CD14-positive monocyte (primary cell): ENCODE data around the gene CMSS1. TPM values are rescaled to one million over a fixed set of nuclear protein-coding genes. Genes with fewer than 3 reads are reported as not detected.

Source experiments
- DNase-seq, 3 donors: peaks; one replicate each; pipeline ENCODE4 v3.0.0-alpha.2; 2011 to 2022
- H2AFZ ChIP-seq: 2 replicates; pipeline ENCODE4 v1.6.0; 2012; ENCODE audit warnings: mild to moderate bottlenecking, low read depth, low read length, inconsistent platforms; ENCODE audit not compliant: insufficient read depth, poor library complexity, severe bottlenecking
- H3K27ac ChIP-seq, 2 donors: 1 replicate in 1 of 2; 2 replicates in 1 of 2; pipeline ENCODE4 v1.5.1; 2012 to 2013; ENCODE audit warnings: low read length in 2 of 2, control low read depth in 1 of 2, inconsistent platforms in 1 of 2, low read depth in 1 of 2, mild to moderate bottlenecking in 1 of 2
- H3K27me3 ChIP-seq, 2 donors: one replicate each; pipeline versions ENCODE4 v1.6.0 to v1.6.1; 2011 to 2013; ENCODE audit warnings: low read length in 2 of 2; ENCODE audit not compliant: control insufficient read depth in 2 of 2, insufficient read depth in 2 of 2
- H3K36me3 ChIP-seq, 2 donors: replicated peaks in 1 of 2; 1 replicate in 1 of 2; 2 replicates in 1 of 2; pipeline versions ENCODE4 v1.5.1 to v1.6.1; 2012 to 2013; ENCODE audit warnings: low read length in 2 of 2, control low read depth in 1 of 2, inconsistent platforms in 1 of 2, mild to moderate bottlenecking in 1 of 2; ENCODE audit not compliant: insufficient read depth in 2 of 2, control insufficient read depth in 1 of 2
- H3K4me1 ChIP-seq, 2 donors: 1 replicate in 1 of 2; 2 replicates in 1 of 2; pipeline versions ENCODE4 v1.5.1 to v1.6.1; 2012 to 2013; ENCODE audit warnings: low read length in 2 of 2, control low read depth in 1 of 2, inconsistent platforms in 1 of 2, mild to moderate bottlenecking in 1 of 2, moderate library complexity in 1 of 2; ENCODE audit not compliant: insufficient read depth in 2 of 2, control insufficient read depth in 1 of 2
- H3K4me2 ChIP-seq: replicated peaks from 2 replicates; pipeline ENCODE3; 2012; ENCODE audit warnings: low read length, moderate library complexity, mild to moderate bottlenecking; ENCODE audit not compliant: poor library complexity, severe bottlenecking; ENCODE audit errors: extremely low read depth
- H3K4me3 ChIP-seq, 3 experiments: fragments of 200-600 bp in 1 of 3; sonication (generic) in 1 of 3; replicated peaks in 1 of 3; 1 replicate in 2 of 3; 2 replicates in 1 of 3; pipeline ENCODE4 v1.5.1; 2011 to 2013; ENCODE audit warnings: low read length in 3 of 3, mild to moderate bottlenecking in 3 of 3, control low read depth in 2 of 3, low read depth in 2 of 3, inconsistent platforms in 1 of 3, moderate library complexity in 1 of 3
- H3K79me2 ChIP-seq: 2 replicates; pipeline ENCODE4 v1.6.0; 2012; ENCODE audit warnings: mild to moderate bottlenecking, control low read depth, inconsistent platforms, low read length, moderate library complexity; ENCODE audit not compliant: insufficient read depth
- H3K9ac ChIP-seq: 2 replicates; pipeline ENCODE4 v1.6.0; 2017; ENCODE audit warnings: low read length, mild to moderate bottlenecking; ENCODE audit not compliant: insufficient read depth, poor library complexity, severe bottlenecking
- H3K9me3 ChIP-seq, 2 donors: replicated peaks in 1 of 2; 1 replicate in 1 of 2; 2 replicates in 1 of 2; pipeline versions ENCODE4 v1.5.1 to v1.6.1; 2012 to 2013; ENCODE audit warnings: low read length in 2 of 2, control low read depth in 1 of 2; ENCODE audit not compliant: control insufficient read depth in 1 of 2, insufficient read depth in 1 of 2
- H4K20me1 ChIP-seq: 2 replicates; pipeline ENCODE4 v1.6.0; 2012; ENCODE audit warnings: mild to moderate bottlenecking, low read length, control low read depth, moderate library complexity; ENCODE audit not compliant: insufficient read depth
- H3K27ac Mint-ChIP-seq, 7 donors: one replicate each; pipeline ENCODE4 v1.8.0; 2020; ENCODE audit warnings: mild to moderate bottlenecking in 7 of 7, mixed read lengths in 7 of 7, moderate library complexity in 6 of 7, inconsistent platforms in 2 of 7
- H3K27me3 Mint-ChIP-seq, 3 donors: one replicate each; pipeline ENCODE4 v1.8.0; 2021 to 2022; ENCODE audit warnings: low read depth in 3 of 3, mild to moderate bottlenecking in 3 of 3, mixed read lengths in 3 of 3, moderate library complexity in 3 of 3, inconsistent platforms in 1 of 3
- H3K36me3 Mint-ChIP-seq, 2 donors: one replicate each; pipeline ENCODE4 v1.8.0; 2020; ENCODE audit warnings: mixed read lengths in 2 of 2, inconsistent platforms in 1 of 2, mild to moderate bottlenecking in 1 of 2
- H3K4me1 Mint-ChIP-seq: one replicate; pipeline ENCODE4 v1.8.0; 2020; ENCODE audit warnings: mild to moderate bottlenecking, mixed read lengths
- H3K4me3 Mint-ChIP-seq, 2 donors: one replicate each; pipeline ENCODE4 v1.8.0; 2020; ENCODE audit warnings: mild to moderate bottlenecking in 2 of 2, mixed read lengths in 2 of 2, moderate library complexity in 1 of 2
- H3K9me3 Mint-ChIP-seq, 7 donors: one replicate each; pipeline ENCODE4 v1.8.0; 2020 to 2022; ENCODE audit warnings: mixed read lengths in 7 of 7, mild to moderate bottlenecking in 6 of 7, moderate library complexity in 6 of 7, inconsistent platforms in 2 of 7
- WGBS: methylation state at CpG from one replicate; pipeline ENCODE4 v1.1.5; 2013; ENCODE audit warnings: missing lambda C conversion rate; ENCODE audit not compliant: insufficient coverage; 5-methylcytosine and 5-hydroxymethylcytosine counted together
- intact Hi-C, 2 donors: fragments of 100-400 bp; cut with micrococcal nuclease; formaldehyde crosslinking; loops; one replicate each; pipeline versions ENCODE4 v1.15.0 to v1.15.1; 2023
- polyA plus RNA-seq, 3 donors: library from polyadenylated mRNA; depleted of rRNA in 1 of 3; unstranded in 2 of 3; stranded (reverse) in 1 of 3; fragments of 300-500 nt in 2 of 3; fragments of >200 nt in 1 of 3; fragmentation: Illumina TruSeq in 2 of 3; gene quantifications; 1 replicate in 2 of 3; 2 replicates in 1 of 3; pipeline ENCODE4 v1.2.3, GENCODE V29; 2012 to 2021
- TF ChIP-seq, protein P1 (sequence below): fragments of 200-600 bp; IDR thresholded peaks from one replicate; pipeline ENCODE4 v1.8.0; 2022; ENCODE audit warnings: antibody characterized with exemption, mild to moderate bottlenecking

The CMSS1 gene
- polyA plus RNA-seq, 3 donors: 1.1 to 3.6 (median 2.2) TPM

DNA sequence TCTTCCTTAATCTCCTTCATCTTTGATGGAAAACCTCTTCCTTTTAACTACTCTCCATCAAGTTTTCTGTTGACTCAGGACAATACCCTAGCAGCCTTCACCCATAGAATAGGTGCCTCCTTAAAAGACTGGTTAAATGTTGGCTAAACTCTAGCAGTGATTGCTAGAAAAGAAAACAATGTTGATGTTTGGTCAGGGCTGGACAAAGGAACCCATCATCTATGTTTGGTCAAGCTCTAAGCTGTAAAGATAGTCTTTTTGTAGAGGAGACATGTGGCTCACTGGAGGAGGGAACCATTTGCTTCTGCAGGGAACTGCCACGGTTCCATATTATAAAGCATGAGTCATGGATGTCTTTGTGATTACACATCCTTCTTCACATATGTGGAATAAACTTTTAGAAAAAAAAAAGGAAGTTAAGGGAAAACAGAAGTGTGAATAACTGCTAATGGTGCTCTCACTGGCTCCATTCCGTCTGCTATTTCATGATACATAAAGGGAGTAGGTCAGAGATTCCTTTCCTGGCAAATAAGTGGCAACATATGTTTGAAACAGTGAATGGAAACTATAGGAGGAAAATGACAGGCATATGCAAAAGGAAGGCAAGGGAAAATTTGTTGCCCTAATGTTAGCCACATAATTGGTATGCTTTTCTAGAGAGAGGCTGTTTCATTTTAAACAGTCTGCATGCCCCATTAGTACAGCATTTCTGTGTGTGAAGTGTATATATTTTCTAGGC is 78.2 kb downstream of the CMSS1 start:
- peaks cover 30% of the 10 kb centered on the region for H3K4me1 Mint-ChIP-seq
- peak overlapping the region; percentile 71 for H3K4me2 ChIP-seq
- no peaks in the 10 kb centered on the region for H3K27me3 ChIP-seq
- peak overlapping the region; percentile 62 for H3K9ac ChIP-seq
- peaks cover 0 to 4% (median 0%) of the 10 kb centered on the region in 7 donors for H3K9me3 Mint-ChIP-seq
- peak overlapping the region; percentile 30 to 60 (median 56) for H3K4me3 ChIP-seq
- H3K36me3 Mint-ChIP-seq: no peaks in the 10 kb centered on the region
- peak overlapping the region; percentile 10 for H2AFZ ChIP-seq
- intact Hi-C loops: loop anchor here in 1 of 2 donors (10.0 kb wide), 1 partner anchor 149 kb away; no protein-coding TSS in a partner anchor
- WGBS: 0% methylated on average over 1 of the region's 2 CpGs
- DNase-seq: peak; percentile 85 to 95 (median 93)
- TF ChIP-seq, protein P1, sequence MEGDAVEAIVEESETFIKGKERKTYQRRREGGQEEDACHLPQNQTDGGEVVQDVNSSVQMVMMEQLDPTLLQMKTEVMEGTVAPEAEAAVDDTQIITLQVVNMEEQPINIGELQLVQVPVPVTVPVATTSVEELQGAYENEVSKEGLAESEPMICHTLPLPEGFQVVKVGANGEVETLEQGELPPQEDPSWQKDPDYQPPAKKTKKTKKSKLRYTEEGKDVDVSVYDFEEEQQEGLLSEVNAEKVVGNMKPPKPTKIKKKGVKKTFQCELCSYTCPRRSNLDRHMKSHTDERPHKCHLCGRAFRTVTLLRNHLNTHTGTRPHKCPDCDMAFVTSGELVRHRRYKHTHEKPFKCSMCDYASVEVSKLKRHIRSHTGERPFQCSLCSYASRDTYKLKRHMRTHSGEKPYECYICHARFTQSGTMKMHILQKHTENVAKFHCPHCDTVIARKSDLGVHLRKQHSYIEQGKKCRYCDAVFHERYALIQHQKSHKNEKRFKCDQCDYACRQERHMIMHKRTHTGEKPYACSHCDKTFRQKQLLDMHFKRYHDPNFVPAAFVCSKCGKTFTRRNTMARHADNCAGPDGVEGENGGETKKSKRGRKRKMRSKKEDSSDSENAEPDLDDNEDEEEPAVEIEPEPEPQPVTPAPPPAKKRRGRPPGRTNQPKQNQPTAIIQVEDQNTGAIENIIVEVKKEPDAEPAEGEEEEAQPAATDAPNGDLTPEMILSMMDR: no peak
- no peaks in the 10 kb centered on the region for H3K36me3 ChIP-seq
- H3K79me2 ChIP-seq: no peaks in the 10 kb centered on the region
- peak overlapping the region; percentile 93 to 98 (median 97) for H3K27ac Mint-ChIP-seq
- peaks cover 32 to 35% of the 10 kb centered on the region in 2 donors for H3K4me1 ChIP-seq
- H3K27ac ChIP-seq: peak overlapping the region; percentile 24 to 94
- H3K9me3 ChIP-seq: no peaks in the 10 kb centered on the region
- no peaks in the 10 kb centered on the region for H3K27me3 Mint-ChIP-seq
- H3K4me3 Mint-ChIP-seq: peak overlapping the region; percentile 57 to 83
- H4K20me1 ChIP-seq: no peaks in the 10 kb centered on the region

DNA sequence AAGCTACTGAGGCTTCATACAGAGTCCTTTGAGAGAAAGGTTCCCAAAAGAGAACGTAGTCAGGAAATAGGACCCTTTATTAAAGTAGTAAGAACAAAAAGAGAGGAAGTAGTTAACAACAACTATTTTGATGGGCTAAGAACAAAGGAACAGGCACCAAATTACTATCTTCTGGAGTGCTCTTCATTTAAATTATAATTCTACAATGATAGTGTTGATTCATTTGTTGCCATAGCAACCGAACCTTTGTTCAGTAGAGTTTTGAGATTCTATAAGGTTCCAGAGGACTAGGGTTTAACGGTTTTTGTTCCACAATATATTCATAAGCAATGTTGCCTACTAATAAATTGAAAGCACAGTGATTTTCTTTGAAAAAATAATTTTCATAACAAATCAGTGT is 78.8 kb downstream of the CMSS1 start:
- Mint-ChIP-seq H3K9me3 (peaks cover 0 to 4% (median 0%) of the 10 kb centered on the region in 7 donors), H3K4me3 (peak overlapping the region; percentile 57 to 83), H3K27me3 (no peaks in the 10 kb centered on the region), H3K36me3 (no peaks in the 10 kb centered on the region), H3K4me1 (peaks cover 36% of the 10 kb centered on the region), H3K27ac (peak overlapping the region; percentile 93 to 98 (median 97))
- no CpG with 5 or more reads among the region's 3 CpGs for WGBS
- Histone ChIP-seq H3K4me2 (peak overlapping the region; percentile 71), H4K20me1 (no peaks in the 10 kb centered on the region), H3K27me3 (no peaks in the 10 kb centered on the region), H3K9me3 (no peaks in the 10 kb centered on the region), H3K27ac (peak overlapping the region; percentile 10 to 94), H3K4me3 (peak overlapping the region; percentile 30 to 60 (median 56)), H3K79me2 (no peaks in the 10 kb centered on the region), H2AFZ (peak overlapping the region; percentile 9), H3K9ac (peak overlapping the region; percentile 62), H3K36me3 (no peaks in the 10 kb centered on the region), H3K4me1 (peaks cover 35 to 41% of the 10 kb centered on the region in 2 donors)
- intact Hi-C loops: loop anchor here in 1 of 2 donors (10.0 kb wide), 1 partner anchor 148 kb away; no protein-coding TSS in a partner anchor
- peak in 1 of 3 donors; percentile 44 for DNase-seq
- TF ChIP-seq, protein P1: no peak
